WERI-Rb-1 (cell line): ENCODE data around the gene ARL15.

Experiments
- DNase-seq: peaks from one replicate; pipeline ENCODE4 v3.0.0-alpha.2; 2020
- H3K27ac ChIP-seq: fragments of 250-450 bp; sonication (Bioruptor Pico); 2 replicates; pipeline ENCODE4 v1.5.1; 2020; ENCODE audit warnings: mild to moderate bottlenecking, moderate library complexity
- H3K27me3 ChIP-seq: fragments of 250-450 bp; sonication (Bioruptor Pico); 2 replicates; pipeline ENCODE4 v1.5.1; 2021; ENCODE audit warnings: mild to moderate bottlenecking, low read depth, moderate library complexity; ENCODE audit not compliant: insufficient read depth, severe bottlenecking
- H3K36me3 ChIP-seq: fragments of 250-450 bp; sonication (Bioruptor Pico); 2 replicates; pipeline ENCODE4 v1.5.1; 2020; ENCODE audit warnings: mild to moderate bottlenecking, moderate library complexity
- H3K4me3 ChIP-seq: 2 replicates; pipeline ENCODE4 v1.5.1; 2011; ENCODE audit warnings: low read depth, mild to moderate bottlenecking, control low read depth, low read length
- H3K9me3 ChIP-seq: fragments of 250-450 bp; sonication (Bioruptor Pico); 2 replicates; pipeline ENCODE4 v1.5.1; 2021; ENCODE audit warnings: mild to moderate bottlenecking, moderate library complexity; ENCODE audit not compliant: severe bottlenecking
- CTCF ChIP-seq: IDR thresholded peaks from 2 replicates; pipeline ENCODE4 v1.5.1; 2011; ENCODE audit warnings: low read depth, mild to moderate bottlenecking, control low read depth, inconsistent platforms, low read length

ARL15 gene

GRCh38 chr5:53997736-53998627, 312.4 kb downstream of the ARL15 start:
- Histone ChIP-seq H3K4me3 (no peak overlapping the region), H3K27ac (no peak overlapping the region), H3K9me3 (no peaks in the 10 kb centered on the region), H3K27me3 (no peaks in the 10 kb centered on the region), H3K36me3 (no peaks in the 10 kb centered on the region)
- no peak for DNase-seq
- TF ChIP-seq CTCF = no peak

- no peaks in the 10 kb centered on the region for H3K27me3 ChIP-seq
- H3K9me3 ChIP-seq = no peaks in the 10 kb centered on the region
- no peak for DNase-seq
- no peak overlapping the region for H3K4me3 ChIP-seq
- H3K27ac ChIP-seq = no peak overlapping the region
- no peak for TF ChIP-seq CTCF
- no peaks in the 10 kb centered on the region for H3K36me3 ChIP-seq
Measured at GRCh38 chr5:53996008-53996407, 314.4 kb downstream of the ARL15 start.

GRCh38 chr5:53994148-53994547, 316.2 kb downstream of the ARL15 start:
- TF ChIP-seq CTCF = no peak
- Histone ChIP-seq H3K36me3 (no peaks in the 10 kb centered on the region), H3K9me3 (no peaks in the 10 kb centered on the region), H3K27ac (no peak overlapping the region), H3K4me3 (no peak overlapping the region), H3K27me3 (no peaks in the 10 kb centered on the region)
- DNase-seq = no peak

GRCh38 chr5:53991942-53992341, 318.4 kb downstream of the ARL15 start:
- Histone ChIP-seq H3K4me3 (no peak overlapping the region), H3K27ac (no peak overlapping the region), H3K36me3 (no peaks in the 10 kb centered on the region), H3K27me3 (no peaks in the 10 kb centered on the region), H3K9me3 (no peaks in the 10 kb centered on the region)
- TF ChIP-seq CTCF = peak; percentile 55
- no peak for DNase-seq

- H3K9me3 ChIP-seq = no peaks in the 10 kb centered on the region
- no peak for DNase-seq
- no peaks in the 10 kb centered on the region for H3K36me3 ChIP-seq
- H3K27ac ChIP-seq = no peak overlapping the region
- no peak for TF ChIP-seq CTCF
- no peak overlapping the region for H3K4me3 ChIP-seq
- H3K27me3 ChIP-seq = no peaks in the 10 kb centered on the region
Measured at GRCh38 chr5:53987101-53987500, 323.3 kb downstream of the ARL15 start.

- H3K27me3 ChIP-seq = no peaks in the 10 kb centered on the region
- H3K27ac ChIP-seq = no peak overlapping the region
- no peak for TF ChIP-seq CTCF
- no peak overlapping the region for H3K4me3 ChIP-seq
- no peak for DNase-seq
- no peaks in the 10 kb centered on the region for H3K9me3 ChIP-seq
- no peaks in the 10 kb centered on the region for H3K36me3 ChIP-seq
Measured at GRCh38 chr5:53985796-53986195, 324.6 kb downstream of the ARL15 start.
